Panc1 (cell line): Measurements from ENCODE around the gene MRFAP1L1.

ENCODE experiments used
- POLR2AphosphoS5 ChIP-seq: IDR thresholded peaks from 2 replicates; pipeline ENCODE4 v1.6.1; 2012; ENCODE audit warnings: mild to moderate bottlenecking, low read depth, low read length, moderate library complexity
- TF ChIP-seq, protein P1 (sequence below): fragments of 450-650 bp; IDR thresholded peaks from 2 replicates; pipeline ENCODE4 v1.5.1; 2017; ENCODE audit warnings: mild to moderate bottlenecking

GRCh38 chr4:6720202-6720699 lies 10.6 kb upstream of the MRFAP1L1 start:
- TF ChIP-seq, protein P1, sequence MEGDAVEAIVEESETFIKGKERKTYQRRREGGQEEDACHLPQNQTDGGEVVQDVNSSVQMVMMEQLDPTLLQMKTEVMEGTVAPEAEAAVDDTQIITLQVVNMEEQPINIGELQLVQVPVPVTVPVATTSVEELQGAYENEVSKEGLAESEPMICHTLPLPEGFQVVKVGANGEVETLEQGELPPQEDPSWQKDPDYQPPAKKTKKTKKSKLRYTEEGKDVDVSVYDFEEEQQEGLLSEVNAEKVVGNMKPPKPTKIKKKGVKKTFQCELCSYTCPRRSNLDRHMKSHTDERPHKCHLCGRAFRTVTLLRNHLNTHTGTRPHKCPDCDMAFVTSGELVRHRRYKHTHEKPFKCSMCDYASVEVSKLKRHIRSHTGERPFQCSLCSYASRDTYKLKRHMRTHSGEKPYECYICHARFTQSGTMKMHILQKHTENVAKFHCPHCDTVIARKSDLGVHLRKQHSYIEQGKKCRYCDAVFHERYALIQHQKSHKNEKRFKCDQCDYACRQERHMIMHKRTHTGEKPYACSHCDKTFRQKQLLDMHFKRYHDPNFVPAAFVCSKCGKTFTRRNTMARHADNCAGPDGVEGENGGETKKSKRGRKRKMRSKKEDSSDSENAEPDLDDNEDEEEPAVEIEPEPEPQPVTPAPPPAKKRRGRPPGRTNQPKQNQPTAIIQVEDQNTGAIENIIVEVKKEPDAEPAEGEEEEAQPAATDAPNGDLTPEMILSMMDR: peak; percentile 89
- TF ChIP-seq POLR2AphosphoS5: no peak
